ENCODE measurements around the gene NKX2-4.

DNA sequence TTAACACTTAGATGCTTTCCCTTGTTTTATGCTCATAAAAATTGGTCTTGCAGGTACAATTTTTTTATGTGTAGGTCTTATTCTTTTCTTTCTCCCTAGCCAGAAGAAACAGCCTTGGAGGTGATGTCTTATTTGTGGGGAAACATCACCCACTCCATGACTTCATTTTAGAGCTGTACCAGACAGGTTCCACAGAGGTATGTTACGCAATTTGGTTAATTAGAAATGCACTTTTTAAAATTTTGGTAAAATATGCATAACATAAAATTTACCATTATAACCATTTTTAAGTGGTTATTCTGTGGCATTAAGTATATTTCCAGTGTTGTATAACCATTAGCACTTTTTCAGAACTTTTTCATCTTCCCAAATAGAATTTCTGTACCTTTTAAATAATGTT is 41.3 kb downstream of the NKX2-4 start:
- TF ChIP-seq, protein P1, sequence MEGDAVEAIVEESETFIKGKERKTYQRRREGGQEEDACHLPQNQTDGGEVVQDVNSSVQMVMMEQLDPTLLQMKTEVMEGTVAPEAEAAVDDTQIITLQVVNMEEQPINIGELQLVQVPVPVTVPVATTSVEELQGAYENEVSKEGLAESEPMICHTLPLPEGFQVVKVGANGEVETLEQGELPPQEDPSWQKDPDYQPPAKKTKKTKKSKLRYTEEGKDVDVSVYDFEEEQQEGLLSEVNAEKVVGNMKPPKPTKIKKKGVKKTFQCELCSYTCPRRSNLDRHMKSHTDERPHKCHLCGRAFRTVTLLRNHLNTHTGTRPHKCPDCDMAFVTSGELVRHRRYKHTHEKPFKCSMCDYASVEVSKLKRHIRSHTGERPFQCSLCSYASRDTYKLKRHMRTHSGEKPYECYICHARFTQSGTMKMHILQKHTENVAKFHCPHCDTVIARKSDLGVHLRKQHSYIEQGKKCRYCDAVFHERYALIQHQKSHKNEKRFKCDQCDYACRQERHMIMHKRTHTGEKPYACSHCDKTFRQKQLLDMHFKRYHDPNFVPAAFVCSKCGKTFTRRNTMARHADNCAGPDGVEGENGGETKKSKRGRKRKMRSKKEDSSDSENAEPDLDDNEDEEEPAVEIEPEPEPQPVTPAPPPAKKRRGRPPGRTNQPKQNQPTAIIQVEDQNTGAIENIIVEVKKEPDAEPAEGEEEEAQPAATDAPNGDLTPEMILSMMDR (IDR thresholded peaks at IDR 0.05), result no peak
- TF ChIP-seq ZFX (IDR thresholded peaks at IDR 0.05; ENCODE audit: borderline replicate concordance), result no peak

Data from 22Rv1 (cell line).